HCT116 (cell line): Measurements from ENCODE around the gene SEC11A. TPM values are rescaled to one million over a fixed set of nuclear protein-coding genes. Genes with fewer than 3 reads are reported as not detected.

ENCODE experiments used
- ATAC-seq: fragments of 200-7000 bp; cut with Tn5 transposase; 2 replicates; pipeline ENCODE4 v1.9.1; 2020; ENCODE audit warnings: mild to moderate bottlenecking, moderate library complexity
- BruUV-seq: library from RNA; stranded (reverse); fragments of 400-500 nt; replicated peaks from 2 replicates; lab custom pipeline; 2021; lab: Mats Ljungman, UMichigan
- CTCF ChIA-PET: fragments of 300-600 bp; sonication (Branson Sonifier 250); formaldehyde crosslinking; loops from one replicate; lab custom pipeline; 2021; ENCODE audit warnings: antibody characterized with exemption; lab: Charles Lee
- POLR2A ChIA-PET: fragments of 300-600, 350-600 bp; sonication (Branson Sonifier 250); formaldehyde crosslinking; loops from one replicate; lab custom pipeline; 2021; ENCODE audit warnings: antibody characterized with exemption; lab: Charles Lee
- RAD21 ChIA-PET, 2 experiments: fragments of 300-600 bp; sonication (Branson Sonifier 250); formaldehyde crosslinking; loops; one replicate each; lab custom pipeline; 2023; ENCODE audit warnings: low total read pairs in 2 of 2; ENCODE audit not compliant: uncharacterized antibody in 2 of 2, unreplicated experiment in 2 of 2, low non-redundant PET in 1 of 2; lab: Charles Lee
- DNase-seq: peaks from one replicate; pipeline ENCODE4 v3.0.0-alpha.2; 2010; ENCODE audit warnings: low read depth, low spot score
- H2AFZ ChIP-seq: fragments of 200-600 bp; shearing (Covaris generic), sonication (generic); 2 replicates; pipeline ENCODE4 v1.6.1; 2017; ENCODE audit warnings: low read depth, mixed run types, mixed read lengths, antibody characterized with exemption, low read length; ENCODE audit not compliant: poor library complexity, severe bottlenecking
- H3K27ac ChIP-seq: 2 replicates; pipeline ENCODE4 v1.5.1; 2012; ENCODE audit warnings: low read depth, low read length
- H3K27me3 ChIP-seq: fragments of 200-600 bp; sonication (generic); 2 replicates; pipeline ENCODE4 v1.6.1; 2016; ENCODE audit warnings: mixed run types, low read length, mixed read lengths; ENCODE audit not compliant: insufficient read depth
- H3K36me3 ChIP-seq, 2 experiments: fragments of 200-500 bp in 1 of 2; fragments of 200-600 bp in 1 of 2; sonication (Bioruptor generic) in 1 of 2; sonication (generic) in 1 of 2; 2 replicates each; pipeline versions ENCODE4 v1.5.1 to v1.6.1; 2014 to 2016; ENCODE audit warnings: low read length in 2 of 2, inconsistent platforms in 1 of 2, mixed read lengths in 1 of 2, mixed run types in 1 of 2; ENCODE audit not compliant: insufficient read depth in 2 of 2, control insufficient read depth in 1 of 2
- H3K4me1 ChIP-seq, 2 experiments: fragments of 200-600 bp in 1 of 2; sonication (generic) in 1 of 2; 2 replicates each; pipeline versions ENCODE4 v1.5.1 to v1.6.1; 2012 to 2017; ENCODE audit warnings: low read length in 2 of 2, inconsistent platforms in 1 of 2, mild to moderate bottlenecking in 1 of 2, mixed read lengths in 1 of 2, mixed run types in 1 of 2, moderate library complexity in 1 of 2; ENCODE audit not compliant: insufficient read depth in 2 of 2, control insufficient read depth in 1 of 2
- H3K4me2 ChIP-seq: fragments of 200-600 bp; sonication (generic); 2 replicates; pipeline ENCODE4 v1.6.1; 2017; ENCODE audit warnings: mixed run types, low read length, mixed read lengths
- H3K4me3 ChIP-seq, 2 experiments: fragments of 200-600 bp in 1 of 2; sonication (generic) in 1 of 2; replicated peaks in 1 of 2; 2 replicates each; pipeline ENCODE4 v1.5.1; 2011 to 2016; ENCODE audit warnings: low read length in 2 of 2, control low read depth in 1 of 2, low read depth in 1 of 2, mild to moderate bottlenecking in 1 of 2, mixed read lengths in 1 of 2, mixed run types in 1 of 2
- H3K79me2 ChIP-seq: fragments of 200-600 bp; sonication (generic); 2 replicates; pipeline ENCODE4 v1.6.1; 2017; ENCODE audit warnings: mild to moderate bottlenecking, mixed run types, low read length, moderate library complexity, mixed read lengths; ENCODE audit not compliant: insufficient read depth
- H3K9ac ChIP-seq: fragments of 200-600 bp; sonication (generic); 2 replicates; pipeline ENCODE4 v1.6.1; 2016; ENCODE audit warnings: low read length, mixed read lengths
- H3K9me2 ChIP-seq: fragments of 200-600 bp; sonication (generic), shearing (Covaris generic); 2 replicates; pipeline ENCODE4 v1.6.1; 2017; ENCODE audit warnings: mixed run types, mild to moderate bottlenecking, moderate library complexity; ENCODE audit not compliant: insufficient read depth
- H3K9me3 ChIP-seq, 2 experiments: fragments of 200-500 bp in 1 of 2; fragments of 200-600 bp in 1 of 2; sonication (Bioruptor generic) in 1 of 2; sonication (generic) in 1 of 2; 2 replicates each; pipeline ENCODE4 v1.6.1; 2014 to 2017; ENCODE audit warnings: low read length in 2 of 2, mixed read lengths in 2 of 2, inconsistent platforms in 1 of 2, low read depth in 1 of 2, mild to moderate bottlenecking in 1 of 2, mixed run types in 1 of 2, moderate library complexity in 1 of 2; ENCODE audit not compliant: control insufficient read depth in 1 of 2, insufficient read depth in 1 of 2
- H4K20me1 ChIP-seq: fragments of 200-600 bp; sonication (generic), shearing (Covaris generic); 2 replicates; pipeline ENCODE4 v1.6.1; 2017; ENCODE audit warnings: mixed run types, mild to moderate bottlenecking, moderate library complexity; ENCODE audit not compliant: insufficient read depth
- EGR1 ChIP-seq: IDR thresholded peaks from 2 replicates; pipeline ENCODE4 v1.6.1; 2012; ENCODE audit warnings: low read depth
- EZH2 ChIP-seq: fragments of 200-600 bp; sonication (generic); IDR thresholded peaks from 2 replicates; pipeline ENCODE4 v1.6.1; 2017; ENCODE audit warnings: antibody characterized with exemption, mixed run types
- JUND ChIP-seq: IDR thresholded peaks from 2 replicates; pipeline ENCODE4 v1.6.1; 2012
- POLR2A ChIP-seq: IDR thresholded peaks from 2 replicates; pipeline ENCODE4 v1.7.0; 2011; ENCODE audit warnings: borderline replicate concordance; ENCODE audit not compliant: insufficient read depth, insufficient read length; ENCODE audit errors: extremely low read depth
- POLR2AphosphoS5 ChIP-seq: IDR thresholded peaks from 2 replicates; pipeline ENCODE4 v1.6.1; 2011; ENCODE audit warnings: mild to moderate bottlenecking, low read depth, low read length, moderate library complexity
- SP1 ChIP-seq: IDR thresholded peaks from 2 replicates; pipeline ENCODE4 v1.6.1; 2012; ENCODE audit warnings: low read depth
- intact Hi-C: fragments of 100-400 bp; cut with micrococcal nuclease; formaldehyde crosslinking; loops from 2 replicates; pipeline ENCODE4 v1.10.0; 2022
- total RNA-seq: library from RNA; stranded (reverse); gene quantifications from one replicate; pipeline ENCODE4 v1.2.1, GENCODE V29; 2021; ENCODE audit not compliant: unreplicated experiment
- TF ChIP-seq, protein P1 (sequence below): IDR thresholded peaks from 2 replicates; pipeline ENCODE4 v1.6.1; 2012; ENCODE audit warnings: low read depth
- TF ChIP-seq, protein P2 (sequence below): IDR thresholded peaks from 2 replicates; pipeline ENCODE4 v1.6.1; 2011; ENCODE audit warnings: mild to moderate bottlenecking, low read length, moderate library complexity; ENCODE audit not compliant: insufficient replicate concordance; ENCODE audit errors: extremely low read depth
- TF ChIP-seq, protein P3 (sequence below): IDR thresholded peaks from 2 replicates; pipeline ENCODE4 v1.6.1; 2012

SEC11A gene
- total RNA-seq, 1 experiment from 2014 or later, result 175 TPM

GRCh38 chr15:84725001-84725491, 9.1 kb upstream of the SEC11A start:
- Histone ChIP-seq H3K4me2 (no peak overlapping the region), H4K20me1 (no peaks in the 10 kb centered on the region), H3K4me1 (peaks cover 0 to 8% of the 10 kb centered on the region in 2 experiments; a peak in 2 of 4 replicates), H3K9ac (no peak overlapping the region), H3K4me3 (no peak overlapping the region), H3K79me2 (no peaks in the 10 kb centered on the region), H2AFZ (peak overlapping the region; percentile 68), H3K27me3 (no peaks in the 10 kb centered on the region), H3K36me3 (no peaks in the 10 kb centered on the region), H3K9me3 (no peaks in the 10 kb centered on the region), H3K9me2 (no peaks in the 10 kb centered on the region), H3K27ac (no peak overlapping the region)
- ChIA-PET RAD21 (no interaction called here), CTCF (no interaction called here), POLR2A (interaction anchor here (1.7 kb wide), 1 partner anchor 9 kb away, joined by 5 read pairs; the partner anchor contains the start of gene SEC11A)
- intact Hi-C loops, result no loop called here
- TF ChIP-seq POLR2AphosphoS5, result no peak
- TF ChIP-seq, protein P1, sequence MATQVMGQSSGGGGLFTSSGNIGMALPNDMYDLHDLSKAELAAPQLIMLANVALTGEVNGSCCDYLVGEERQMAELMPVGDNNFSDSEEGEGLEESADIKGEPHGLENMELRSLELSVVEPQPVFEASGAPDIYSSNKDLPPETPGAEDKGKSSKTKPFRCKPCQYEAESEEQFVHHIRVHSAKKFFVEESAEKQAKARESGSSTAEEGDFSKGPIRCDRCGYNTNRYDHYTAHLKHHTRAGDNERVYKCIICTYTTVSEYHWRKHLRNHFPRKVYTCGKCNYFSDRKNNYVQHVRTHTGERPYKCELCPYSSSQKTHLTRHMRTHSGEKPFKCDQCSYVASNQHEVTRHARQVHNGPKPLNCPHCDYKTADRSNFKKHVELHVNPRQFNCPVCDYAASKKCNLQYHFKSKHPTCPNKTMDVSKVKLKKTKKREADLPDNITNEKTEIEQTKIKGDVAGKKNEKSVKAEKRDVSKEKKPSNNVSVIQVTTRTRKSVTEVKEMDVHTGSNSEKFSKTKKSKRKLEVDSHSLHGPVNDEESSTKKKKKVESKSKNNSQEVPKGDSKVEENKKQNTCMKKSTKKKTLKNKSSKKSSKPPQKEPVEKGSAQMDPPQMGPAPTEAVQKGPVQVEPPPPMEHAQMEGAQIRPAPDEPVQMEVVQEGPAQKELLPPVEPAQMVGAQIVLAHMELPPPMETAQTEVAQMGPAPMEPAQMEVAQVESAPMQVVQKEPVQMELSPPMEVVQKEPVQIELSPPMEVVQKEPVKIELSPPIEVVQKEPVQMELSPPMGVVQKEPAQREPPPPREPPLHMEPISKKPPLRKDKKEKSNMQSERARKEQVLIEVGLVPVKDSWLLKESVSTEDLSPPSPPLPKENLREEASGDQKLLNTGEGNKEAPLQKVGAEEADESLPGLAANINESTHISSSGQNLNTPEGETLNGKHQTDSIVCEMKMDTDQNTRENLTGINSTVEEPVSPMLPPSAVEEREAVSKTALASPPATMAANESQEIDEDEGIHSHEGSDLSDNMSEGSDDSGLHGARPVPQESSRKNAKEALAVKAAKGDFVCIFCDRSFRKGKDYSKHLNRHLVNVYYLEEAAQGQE, result no peak
- no TSS peak for BruUV-seq
- ATAC-seq (no peak), DNase-seq (no peak)

DNA sequence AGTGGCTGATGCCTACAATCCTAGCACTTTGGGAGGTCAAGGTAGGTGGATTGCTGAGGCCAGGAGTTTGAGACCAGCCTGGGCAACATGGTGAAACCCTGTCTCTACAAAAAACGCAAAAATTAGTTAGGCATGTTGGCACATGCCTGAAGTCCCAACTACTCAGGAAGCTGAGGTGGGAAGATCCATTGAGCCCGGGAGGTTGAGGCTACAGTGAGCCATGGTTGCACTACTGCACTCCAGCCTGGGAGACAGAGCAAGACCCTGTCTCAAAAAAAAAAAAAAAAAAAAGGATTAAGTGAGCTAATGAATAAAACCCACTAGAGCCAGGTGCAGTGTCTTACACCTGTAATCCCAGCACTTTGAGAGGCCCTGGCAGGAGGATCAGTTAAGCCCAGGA, 6.7 kb upstream of the SEC11A start:
- ChIA-PET CTCF (no interaction called here), RAD21 (no interaction called here), POLR2A (interaction anchor here (0.8 kb wide), 1 partner anchor 12 kb away, joined by 3 read pairs; no protein-coding TSS in a partner anchor)
- TF ChIP-seq POLR2A (no peak), JUND (no peak), SP1 (no peak), EGR1 (no peak), EZH2 (no peak)
- TF ChIP-seq, protein P2, sequence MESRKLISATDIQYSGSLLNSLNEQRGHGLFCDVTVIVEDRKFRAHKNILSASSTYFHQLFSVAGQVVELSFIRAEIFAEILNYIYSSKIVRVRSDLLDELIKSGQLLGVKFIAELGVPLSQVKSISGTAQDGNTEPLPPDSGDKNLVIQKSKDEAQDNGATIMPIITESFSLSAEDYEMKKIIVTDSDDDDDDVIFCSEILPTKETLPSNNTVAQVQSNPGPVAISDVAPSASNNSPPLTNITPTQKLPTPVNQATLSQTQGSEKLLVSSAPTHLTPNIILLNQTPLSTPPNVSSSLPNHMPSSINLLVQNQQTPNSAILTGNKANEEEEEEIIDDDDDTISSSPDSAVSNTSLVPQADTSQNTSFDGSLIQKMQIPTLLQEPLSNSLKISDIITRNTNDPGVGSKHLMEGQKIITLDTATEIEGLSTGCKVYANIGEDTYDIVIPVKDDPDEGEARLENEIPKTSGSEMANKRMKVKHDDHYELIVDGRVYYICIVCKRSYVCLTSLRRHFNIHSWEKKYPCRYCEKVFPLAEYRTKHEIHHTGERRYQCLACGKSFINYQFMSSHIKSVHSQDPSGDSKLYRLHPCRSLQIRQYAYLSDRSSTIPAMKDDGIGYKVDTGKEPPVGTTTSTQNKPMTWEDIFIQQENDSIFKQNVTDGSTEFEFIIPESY, result no peak
- TF ChIP-seq, protein P3, sequence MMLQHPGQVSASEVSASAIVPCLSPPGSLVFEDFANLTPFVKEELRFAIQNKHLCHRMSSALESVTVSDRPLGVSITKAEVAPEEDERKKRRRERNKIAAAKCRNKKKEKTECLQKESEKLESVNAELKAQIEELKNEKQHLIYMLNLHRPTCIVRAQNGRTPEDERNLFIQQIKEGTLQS, result no peak
- TF ChIP-seq, protein P1, result no peak
- H3K4me1 ChIP-seq, result peaks cover 0 to 8% of the 10 kb centered on the region in 2 experiments; a peak in 2 of 4 replicates
- no peaks in the 10 kb centered on the region for H3K27me3 ChIP-seq
- H3K27ac ChIP-seq, result no peak overlapping the region
- no peak overlapping the region for H3K9ac ChIP-seq
- intact Hi-C loops, result no loop called here
- no peak overlapping the region for H3K4me3 ChIP-seq
- no peaks in the 10 kb centered on the region for H3K79me2 ChIP-seq
- DNase-seq (no peak), ATAC-seq (no peak)
- BruUV-seq, result no TSS peak
- no peak overlapping the region for H2AFZ ChIP-seq
- H4K20me1 ChIP-seq, result no peaks in the 10 kb centered on the region
- no peak overlapping the region for H3K4me2 ChIP-seq
- H3K36me3 ChIP-seq, result no peaks in the 10 kb centered on the region
- no peaks in the 10 kb centered on the region for H3K9me3 ChIP-seq
- no peaks in the 10 kb centered on the region for H3K9me2 ChIP-seq
